ENCODE results near the gene B3GNT8.

DNA sequence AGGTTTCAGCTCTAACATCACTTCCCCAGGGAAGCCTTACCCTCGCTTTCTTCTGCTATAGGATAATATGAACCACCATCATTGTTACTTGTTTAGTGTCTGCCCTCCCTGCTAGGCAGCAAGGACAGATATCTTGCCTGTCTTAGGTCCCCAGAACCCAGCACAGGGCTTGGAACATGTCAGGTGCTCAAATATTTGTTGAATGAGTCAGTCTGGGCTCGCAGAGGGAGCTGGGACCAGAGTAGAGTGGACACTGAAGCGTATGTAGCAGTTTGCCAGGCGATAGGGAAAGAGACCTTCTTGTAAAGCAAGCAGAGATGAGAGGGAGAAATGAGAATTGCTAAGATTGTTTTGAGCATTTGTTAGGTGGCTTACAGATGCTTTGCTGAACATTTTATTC, 17.9 kb downstream of the B3GNT8 start:
- TF ChIP-seq POLR2A (IDR thresholded peaks at IDR 0.05) (no peak), CTCF (IDR thresholded peaks at IDR 0.05) (no peak)
